OCI-LY1 (cell line): ENCODE measurements around the gene UNC5B.

Experiments
- H2AFZ ChIP-seq: fragments of 200-600 bp; sonication (generic), shearing (Covaris generic); 2 replicates; pipeline ENCODE4 v1.6.0; 2014; ENCODE audit warnings: antibody characterized with exemption, mild to moderate bottlenecking, low read length
- H3F3A ChIP-seq: fragments of 200-600 bp; sonication (generic), shearing (Covaris generic); 2 replicates; pipeline ENCODE4 v1.6.0; 2014; ENCODE audit warnings: mild to moderate bottlenecking, antibody characterized with exemption, low read length, moderate library complexity; ENCODE audit not compliant: insufficient read depth
- H3K27ac ChIP-seq: fragments of 200-600 bp; sonication (generic); 2 replicates; pipeline ENCODE4 v1.5.1; 2014; ENCODE audit warnings: low read length, mixed run types, mild to moderate bottlenecking, low read depth; ENCODE audit not compliant: poor library complexity, severe bottlenecking
- H3K27me3 ChIP-seq: fragments of 200-600 bp; sonication (generic); 2 replicates; pipeline ENCODE4 v1.6.0; 2014; ENCODE audit warnings: antibody characterized with exemption, mild to moderate bottlenecking, low read length, moderate library complexity; ENCODE audit not compliant: insufficient read depth
- H3K36me3 ChIP-seq: fragments of 200-600 bp; sonication (generic); 2 replicates; pipeline ENCODE4 v1.6.1; 2014; ENCODE audit warnings: mild to moderate bottlenecking, antibody characterized with exemption, low read length, moderate library complexity, mixed read lengths; ENCODE audit not compliant: insufficient read depth
- H3K4me1 ChIP-seq: fragments of 200-600 bp; sonication (generic); 2 replicates; pipeline ENCODE4 v1.5.1; 2014; ENCODE audit warnings: mild to moderate bottlenecking, low read length, moderate library complexity; ENCODE audit not compliant: insufficient read depth, severe bottlenecking
- H3K4me2 ChIP-seq: fragments of 200-600 bp; sonication (generic), shearing (Covaris generic); 2 replicates; pipeline ENCODE4 v1.6.1; 2014; ENCODE audit warnings: low read length
- H3K4me3 ChIP-seq: fragments of 200-600 bp; sonication (generic); 2 replicates; pipeline ENCODE4 v1.5.1; 2014; ENCODE audit warnings: low read length, low read depth, mild to moderate bottlenecking, mixed read lengths; ENCODE audit not compliant: poor library complexity, severe bottlenecking
- H3K79me2 ChIP-seq: fragments of 200-600 bp; shearing (Covaris generic); 2 replicates; pipeline ENCODE4 v1.6.1; 2016; ENCODE audit warnings: mixed run types, low read length, mixed read lengths; ENCODE audit not compliant: insufficient read depth
- H3K9ac ChIP-seq: fragments of 200-600 bp; sonication (generic), shearing (Covaris generic); 2 replicates; pipeline ENCODE4 v1.6.1; 2014; ENCODE audit warnings: mild to moderate bottlenecking, low read length, mixed read lengths
- H3K9me2 ChIP-seq: fragments of 200-600 bp; sonication (generic), shearing (Covaris generic); 2 replicates; pipeline ENCODE4 v1.6.1; 2014; ENCODE audit warnings: low read depth, mild to moderate bottlenecking, low read length, mixed read lengths
- H3K9me3 ChIP-seq: fragments of 200-600 bp; shearing (Covaris generic); 2 replicates; pipeline ENCODE4 v1.6.1; 2014; ENCODE audit warnings: low read length, mixed read lengths
- H4K20me1 ChIP-seq: fragments of 200-600 bp; sonication (generic), shearing (Covaris generic); 2 replicates; pipeline ENCODE4 v1.6.0; 2016; ENCODE audit warnings: mild to moderate bottlenecking, low read length; ENCODE audit not compliant: insufficient read depth
- EZH2 ChIP-seq: fragments of 200-600 bp; sonication (generic), shearing (Covaris generic); IDR thresholded peaks from 2 replicates; pipeline ENCODE4 v1.8.0; 2017; ENCODE audit warnings: borderline replicate concordance, mixed run types, mild to moderate bottlenecking, antibody characterized with exemption, low read length, moderate library complexity, mixed read lengths
- TF ChIP-seq, protein P1 (sequence below): fragments of 200-600 bp; sonication (generic), shearing (Covaris generic); IDR thresholded peaks from 2 replicates; pipeline ENCODE4 v1.5.1; 2017; ENCODE audit warnings: mild to moderate bottlenecking, antibody characterized with exemption, low read length, moderate library complexity, mixed read lengths

The UNC5B gene

DNA sequence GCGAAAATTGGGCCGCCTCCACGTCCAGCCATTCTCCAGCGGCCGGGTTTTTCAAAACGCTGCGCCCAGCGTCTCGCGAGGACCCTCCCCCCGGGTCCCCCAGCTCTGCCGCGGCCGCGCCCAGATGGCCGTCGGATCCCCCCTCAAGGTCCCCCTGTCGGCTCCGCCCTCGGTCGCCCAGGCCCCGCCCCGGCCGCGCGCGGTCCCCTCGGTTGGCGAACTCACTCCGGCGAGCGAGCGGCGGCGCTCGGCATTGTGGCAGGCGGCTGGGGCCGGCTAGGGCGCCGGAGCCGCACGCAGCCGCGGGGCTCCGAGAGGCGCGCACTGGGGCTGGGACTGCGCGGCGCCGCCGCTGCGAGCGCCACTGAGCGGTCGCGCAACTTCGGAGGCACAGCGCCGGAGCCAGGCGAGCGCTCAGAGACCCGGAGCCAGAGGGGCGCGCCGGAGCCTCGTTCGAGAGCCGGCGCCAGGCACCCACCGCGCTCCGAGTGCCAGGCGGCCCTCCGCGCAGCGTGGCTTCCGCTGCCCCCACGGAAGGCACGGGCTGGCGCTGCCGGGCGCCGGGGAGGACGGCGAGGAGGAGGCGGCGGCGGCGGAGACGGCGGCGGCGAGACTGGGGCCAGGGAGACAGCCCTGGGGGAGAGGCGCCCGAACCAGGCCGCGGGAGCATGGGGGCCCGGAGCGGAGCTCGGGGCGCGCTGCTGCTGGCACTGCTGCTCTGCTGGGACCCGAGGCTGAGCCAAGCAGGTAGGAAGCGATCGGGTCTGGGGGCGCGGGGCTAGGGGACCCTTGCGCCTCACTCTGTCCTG is at the start of gene UNC5B:
Gene UNC5B, plus strand, starts transcription at position 253 of the 809 bp plus-strand sequence. Its CDS starts 416 bp downstream, at position 669.
- no peak within 1 kb of the TSS for H2AFZ ChIP-seq

DNA sequence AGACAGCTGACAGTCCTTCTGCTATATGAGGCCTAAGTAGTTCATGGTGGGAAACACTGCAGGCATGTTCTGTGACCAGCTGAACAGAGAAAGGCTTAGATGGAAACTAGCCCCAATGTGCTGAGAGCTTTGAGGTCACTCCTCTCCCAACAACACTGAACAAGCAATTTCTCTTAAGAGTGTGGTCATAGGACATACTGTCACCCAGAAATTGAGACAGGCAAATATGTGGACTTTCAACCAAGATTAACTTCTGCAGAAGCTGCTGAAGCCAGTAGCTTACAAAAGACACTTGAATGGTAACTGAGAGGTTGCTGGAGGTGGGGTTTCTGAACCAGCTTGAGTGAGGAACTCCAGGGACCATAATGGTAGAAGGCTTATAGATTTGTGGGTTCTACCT is 38.9 kb upstream of the UNC5B start:
- Histone ChIP-seq H3K27ac (no peak overlapping the region), H3K9me2 (no peaks in the 10 kb centered on the region), H3K4me3 (no peak overlapping the region), H3K27me3 (no peaks in the 10 kb centered on the region; the same call in 1 of the 2 replicates), H4K20me1 (no peaks in the 10 kb centered on the region), H2AFZ (no peak overlapping the region), H3F3A (no peaks in the 10 kb centered on the region), H3K4me2 (no peak overlapping the region), H3K4me1 (no peaks in the 10 kb centered on the region), H3K9ac (no peak overlapping the region), H3K9me3 (no peaks in the 10 kb centered on the region), H3K36me3 (no peaks in the 10 kb centered on the region), H3K79me2 (no peaks in the 10 kb centered on the region)
- no peak for TF ChIP-seq EZH2
- TF ChIP-seq, protein P1, sequence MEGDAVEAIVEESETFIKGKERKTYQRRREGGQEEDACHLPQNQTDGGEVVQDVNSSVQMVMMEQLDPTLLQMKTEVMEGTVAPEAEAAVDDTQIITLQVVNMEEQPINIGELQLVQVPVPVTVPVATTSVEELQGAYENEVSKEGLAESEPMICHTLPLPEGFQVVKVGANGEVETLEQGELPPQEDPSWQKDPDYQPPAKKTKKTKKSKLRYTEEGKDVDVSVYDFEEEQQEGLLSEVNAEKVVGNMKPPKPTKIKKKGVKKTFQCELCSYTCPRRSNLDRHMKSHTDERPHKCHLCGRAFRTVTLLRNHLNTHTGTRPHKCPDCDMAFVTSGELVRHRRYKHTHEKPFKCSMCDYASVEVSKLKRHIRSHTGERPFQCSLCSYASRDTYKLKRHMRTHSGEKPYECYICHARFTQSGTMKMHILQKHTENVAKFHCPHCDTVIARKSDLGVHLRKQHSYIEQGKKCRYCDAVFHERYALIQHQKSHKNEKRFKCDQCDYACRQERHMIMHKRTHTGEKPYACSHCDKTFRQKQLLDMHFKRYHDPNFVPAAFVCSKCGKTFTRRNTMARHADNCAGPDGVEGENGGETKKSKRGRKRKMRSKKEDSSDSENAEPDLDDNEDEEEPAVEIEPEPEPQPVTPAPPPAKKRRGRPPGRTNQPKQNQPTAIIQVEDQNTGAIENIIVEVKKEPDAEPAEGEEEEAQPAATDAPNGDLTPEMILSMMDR = no peak

More for the DNA sequence above, at the start of gene UNC5B:
- H3K4me2 ChIP-seq = no peak within 1 kb of the TSS
- H3K4me1 ChIP-seq = no peaks in the 10 kb centered on the region
- no peaks in the 10 kb centered on the region for H4K20me1 ChIP-seq
- no peak within 1 kb of the TSS for H3K27ac ChIP-seq
- no peak within 1 kb of the TSS for H3K4me3 ChIP-seq
- no peaks in the 10 kb centered on the region for H3K9me3 ChIP-seq
- H3K79me2 ChIP-seq = no peaks in the 10 kb centered on the region
- no peaks in the 10 kb centered on the region for H3F3A ChIP-seq
- no peak within 1 kb of the TSS for H3K9ac ChIP-seq
- TF ChIP-seq, protein P1 = no peak
- TF ChIP-seq EZH2 = no peak
- no peaks in the 10 kb centered on the region for H3K9me2 ChIP-seq
- no peaks in the 10 kb centered on the region for H3K36me3 ChIP-seq
- 0 out of 2 replicates have a peak, but pooled peaks cover 5% of the 10 kb centered on the region for H3K27me3 ChIP-seq

DNA sequence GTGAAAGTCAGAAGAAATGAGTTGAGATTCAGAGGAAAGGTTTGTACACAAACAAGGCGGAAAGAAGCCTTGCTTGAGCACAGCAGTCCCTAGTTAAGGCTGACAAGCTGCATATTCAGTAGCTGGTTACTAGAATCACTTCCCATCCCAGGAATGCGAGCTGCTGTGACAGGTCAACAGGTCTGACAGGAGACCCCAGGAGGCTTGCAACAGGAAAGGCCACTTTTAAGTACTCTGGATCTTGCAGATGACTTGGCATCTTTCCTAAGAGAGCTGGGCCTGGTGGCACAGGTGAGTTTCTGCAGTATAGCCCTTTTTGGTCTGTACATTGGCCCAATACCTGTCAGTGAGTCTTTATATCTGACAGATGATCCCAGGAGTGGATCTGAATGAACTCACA is 35.7 kb upstream of the UNC5B start:
- Histone ChIP-seq H4K20me1 (no peaks in the 10 kb centered on the region), H3K9me2 (no peaks in the 10 kb centered on the region), H3K36me3 (no peaks in the 10 kb centered on the region), H2AFZ (no peak overlapping the region), H3K27ac (no peak overlapping the region), H3K4me3 (no peak overlapping the region), H3F3A (no peaks in the 10 kb centered on the region), H3K4me2 (no peak overlapping the region), H3K79me2 (no peaks in the 10 kb centered on the region), H3K9me3 (no peaks in the 10 kb centered on the region), H3K4me1 (no peaks in the 10 kb centered on the region), H3K9ac (no peak overlapping the region), H3K27me3 (no peaks in the 10 kb centered on the region; the same call in 1 of the 2 replicates)
- TF ChIP-seq EZH2 = no peak
